Measurements from ENCODE around the gene CAMK1D. TPM values are rescaled to one million over a fixed set of nuclear protein-coding genes. Genes with fewer than 3 reads are reported as not detected.

CAMK1D gene
- total and polyA plus RNA-seq, 2 of the 8 experiments (the other 6 are each of a cell fraction or from before 2014, with no cell fraction given): 3.5 to 10.6 TPM

- H3K14ac ChIP-seq (ENCODE audit: insufficient read length): no peak overlapping the region
- no peak overlapping the region for H4K91ac ChIP-seq (replicated peaks; ENCODE audit: insufficient read length, low read length)
- no peak overlapping the region for H2BK5ac ChIP-seq (ENCODE audit: low read depth, low read length)
- H3K18ac ChIP-seq (ENCODE audit: extremely low read depth, low read length): no peak overlapping the region
- 75% methylated on average over 2 of the region's 2 CpGs; no CpG with 5 or more reads in 1 of the 2 experiments for WGBS, 2 experiments (ENCODE audit: extremely low coverage in 1 of 2, insufficient coverage in 1 of 2, insufficient read length in 1 of 2, insufficient replicate concordance in 2 of 2, low coverage in 1 of 2, low lambda C conversion rate in 2 of 2, missing lambda C conversion rate in 1 of 2)
- ChIA-PET POLR2A (ENCODE audit: partially characterized antibody) (no interaction called here), CTCF (ENCODE audit: partially characterized antibody) (interaction anchor here (0.9 kb wide), 1 partner anchor 121 kb away, joined by 3 read pairs; no protein-coding TSS in a partner anchor)
- H2AFZ ChIP-seq (ENCODE audit: low read length): no peak overlapping the region
- FAIRE-seq (no peak), DNase-seq (ENCODE audit: low read depth in 1 of 2, low spot score in 2 of 2) (no peak)
- no peaks in the 10 kb centered on the region for H4K20me1 ChIP-seq (replicated peaks in 1 of 2; ENCODE audit: control insufficient read depth in 1 of 2, insufficient read depth in 2 of 2, low read length in 2 of 2)
- H3K9me3 ChIP-seq (ENCODE audit: insufficient read depth in 2 of 2, low read depth in 1 of 2, low read length in 1 of 2): no peaks in the 10 kb centered on the region
- H3K4me1 ChIP-seq (replicated peaks in 1 of 4; ENCODE audit: control insufficient read depth in 3 of 4, insufficient read depth in 4 of 4, low read length in 3 of 4): no peaks in the 10 kb centered on the region
- no peaks in the 10 kb centered on the region for H3K79me2 ChIP-seq (ENCODE audit: control insufficient read depth in 1 of 2, insufficient read depth in 2 of 2, low read length in 2 of 2)
- H4K5ac ChIP-seq (ENCODE audit: insufficient read length, low read depth, low read length): no peak overlapping the region
- H3K36me3 ChIP-seq (ENCODE audit: control insufficient read depth in 2 of 4, insufficient read depth in 4 of 4, low read length in 3 of 4): no peaks in the 10 kb centered on the region
- no peak overlapping the region for H3K4me3 ChIP-seq (ENCODE audit: extremely low read depth in 1 of 4, insufficient read depth in 2 of 4, low read depth in 3 of 4, low read length in 4 of 4)
- H2AK5ac ChIP-seq (ENCODE audit: low read depth, low read length): no peak overlapping the region
- no peaks in the 10 kb centered on the region for H3K27me3 ChIP-seq (replicated peaks in 1 of 4; ENCODE audit: control insufficient read depth in 3 of 4, extremely low read depth in 1 of 4, insufficient read depth in 3 of 4, low read length in 3 of 4)
- H3K79me1 ChIP-seq (ENCODE audit: low read depth, low read length): no peaks in the 10 kb centered on the region
- no peak overlapping the region for H2BK120ac ChIP-seq (replicated peaks; ENCODE audit: low read depth, low read length)
- no peak overlapping the region for H2BK20ac ChIP-seq (ENCODE audit: low read length)
- no peak overlapping the region for H3K27ac ChIP-seq (ENCODE audit: low read depth, low read length)
- H4K8ac ChIP-seq (ENCODE audit: extremely low read depth, insufficient read depth, low read length): no peak overlapping the region
- H2BK15ac ChIP-seq (ENCODE audit: low read length): no peak overlapping the region
- H3K56ac ChIP-seq (replicated peaks; ENCODE audit: insufficient read length, low read depth, low read length): no peak overlapping the region
- H3K23me2 ChIP-seq (ENCODE audit: low read depth, low read length): no peaks in the 10 kb centered on the region; the same call in 1 of the 2 replicates
- H3K4me2 ChIP-seq (ENCODE audit: insufficient read depth in 1 of 2, low read depth in 2 of 2, low read length in 2 of 2): no peak overlapping the region
- no peak overlapping the region for H3K9ac ChIP-seq (replicated peaks in 1 of 4; ENCODE audit: extremely low read depth in 1 of 4, low read depth in 3 of 4, low read length in 3 of 4)
- no peak overlapping the region for H3K4ac ChIP-seq (replicated peaks; ENCODE audit: insufficient read length, low read depth, low read length)
- no peak overlapping the region for H2BK12ac ChIP-seq (ENCODE audit: low read depth, low read length)
- no peak overlapping the region for H3K23ac ChIP-seq (ENCODE audit: insufficient read length)
- no peak for TF ChIP-seq BRCA1 (IDR thresholded peaks at IDR 0.05; ENCODE audit: low read depth, low read length)
- no peak for TF ChIP-seq PHF8 (conservative IDR thresholded peaks at IDR 0.05; ENCODE audit: low read depth, low read length)
- TF ChIP-seq USF2 (IDR thresholded peaks at IDR 0.05; ENCODE audit: low read length): no peak
- no peak for TF ChIP-seq YY1 (IDR thresholded peaks at IDR 0.05; ENCODE audit: low read depth, low read length)
- TF ChIP-seq HDAC2 (IDR thresholded peaks at IDR 0.05; ENCODE audit: borderline replicate concordance in 1 of 2, low read depth in 2 of 2, low read length in 2 of 2): no peak
- TF ChIP-seq EGR1 (IDR thresholded peaks at IDR 0.05; ENCODE audit: borderline replicate concordance, low read depth, low read length): no peak
- no peak for TF ChIP-seq E2F6 (IDR thresholded peaks at IDR 0.05)
- no peak for TF ChIP-seq CHD1 (IDR thresholded peaks at IDR 0.05; ENCODE audit: low read depth, low read length)
These were observed 505.6 kb downstream of the CAMK1D start for GRCh38 chr10:12854988-12855387.

All from H1 (cell line).